ENCODE data around the gene XRCC3. TPM values are rescaled to one million over a fixed set of nuclear protein-coding genes. Genes with fewer than 3 reads are reported as not detected.

XRCC3 gene
- total and polyA plus RNA-seq, 2 of the 8 experiments (the other 6 are each of a cell fraction or from before 2014, with no cell fraction given): 36.9 to 41.8 TPM

DNA sequence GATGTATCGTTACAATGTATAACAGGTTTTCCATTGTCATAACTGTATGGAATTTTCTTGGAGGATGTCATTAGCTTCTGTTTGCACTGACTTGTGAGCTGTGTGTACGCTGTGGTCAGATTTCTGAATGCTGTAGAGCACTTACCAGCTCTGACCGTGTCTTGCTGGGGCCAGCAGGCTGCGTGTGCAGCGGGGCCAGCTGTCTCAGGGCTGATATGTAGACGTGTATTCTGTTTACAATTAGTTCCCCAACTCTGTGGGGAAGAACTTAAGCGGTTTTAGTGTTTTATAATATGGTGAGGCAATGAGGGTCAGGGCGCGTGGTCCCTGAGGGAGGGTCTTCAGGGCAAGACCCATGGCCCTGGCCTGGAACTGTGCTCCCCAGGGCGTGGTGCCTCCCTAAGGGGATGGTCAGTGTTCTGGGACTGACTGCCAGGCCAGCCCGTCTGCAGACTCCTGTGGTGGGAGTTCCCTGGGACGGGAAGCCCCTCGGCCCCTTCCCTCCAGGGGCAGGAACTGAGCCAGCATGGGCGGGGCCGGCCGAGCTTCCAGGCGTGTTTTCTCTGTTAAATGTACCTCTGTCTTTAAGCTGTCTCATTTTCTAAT is 18.7 kb downstream of the XRCC3 start:
- ChIA-PET CTCF (ENCODE audit: partially characterized antibody) (interaction anchor here (1.1 to 2.1 kb wide), 2 partner anchors 10 to 15 kb away, joined by 4 to 9 read pairs; no protein-coding TSS in a partner anchor), POLR2A (ENCODE audit: partially characterized antibody) (interaction anchor here (1.2 to 8.8 kb wide), 3 partner anchors 8 to 19 kb away, joined by 3 to 74 read pairs (median 5); partner anchors contain the start of gene ZFYVE21)
- no peak overlapping the region for H2AFZ ChIP-seq (ENCODE audit: low read length)
- H4K5ac ChIP-seq (ENCODE audit: insufficient read length, low read depth, low read length): no peak overlapping the region
- no peak for FAIRE-seq
- H3K14ac ChIP-seq (ENCODE audit: insufficient read length): no peak overlapping the region
- no peak for DNase-seq (ENCODE audit: low read depth in 1 of 2, low spot score in 2 of 2)
- H2BK15ac ChIP-seq (ENCODE audit: low read length): no peak overlapping the region
- no peak overlapping the region for H2BK5ac ChIP-seq (ENCODE audit: low read depth, low read length)
- H3K4ac ChIP-seq (replicated peaks; ENCODE audit: insufficient read length, low read depth, low read length): no peak overlapping the region
- no peak overlapping the region for H3K23ac ChIP-seq (ENCODE audit: insufficient read length)
- H2BK12ac ChIP-seq (ENCODE audit: low read depth, low read length): no peak overlapping the region
- H4K91ac ChIP-seq (replicated peaks; ENCODE audit: insufficient read length, low read length): no peak overlapping the region
- H3K4me2 ChIP-seq (ENCODE audit: insufficient read depth in 1 of 2, low read depth in 2 of 2, low read length in 2 of 2): no peak overlapping the region
- H2BK20ac ChIP-seq (ENCODE audit: low read length): no peak overlapping the region
- no peaks in the 10 kb centered on the region for H3K27me3 ChIP-seq (replicated peaks in 1 of 4; ENCODE audit: control insufficient read depth in 3 of 4, extremely low read depth in 1 of 4, insufficient read depth in 3 of 4, low read length in 3 of 4)
- WGBS, 2 experiments (ENCODE audit: extremely low coverage in 1 of 2, insufficient coverage in 1 of 2, insufficient read length in 1 of 2, insufficient replicate concordance in 2 of 2, low coverage in 1 of 2, low lambda C conversion rate in 2 of 2, missing lambda C conversion rate in 1 of 2): 72% methylated on average over 17 of the region's 17 CpGs; no CpG with 5 or more reads in 1 of the 2 experiments
- H3K4me3 ChIP-seq (ENCODE audit: extremely low read depth in 1 of 4, insufficient read depth in 2 of 4, low read depth in 3 of 4, low read length in 4 of 4): no peak overlapping the region
- H2AK5ac ChIP-seq (ENCODE audit: low read depth, low read length): no peak overlapping the region
- peaks cover 10 to 27% of the 10 kb centered on the region in 2 experiments for H4K20me1 ChIP-seq (replicated peaks in 1 of 2; ENCODE audit: control insufficient read depth in 1 of 2, insufficient read depth in 2 of 2, low read length in 2 of 2)
- peaks cover 0 to 2% (median 0%) of the 10 kb centered on the region in 4 experiments; a peak in 2 of 7 replicates for H3K4me1 ChIP-seq (replicated peaks in 1 of 4; ENCODE audit: control insufficient read depth in 3 of 4, insufficient read depth in 4 of 4, low read length in 3 of 4)
- peaks cover 7 to 37% (median 17%) of the 10 kb centered on the region in 4 experiments; a peak in 6 of 8 replicates for H3K36me3 ChIP-seq (ENCODE audit: control insufficient read depth in 2 of 4, insufficient read depth in 4 of 4, low read length in 3 of 4)
- H3K9ac ChIP-seq (replicated peaks in 1 of 4; ENCODE audit: extremely low read depth in 1 of 4, low read depth in 3 of 4, low read length in 3 of 4): no peak overlapping the region
- no peak overlapping the region for H3K27ac ChIP-seq (ENCODE audit: low read depth, low read length)
- no peaks in the 10 kb centered on the region; a peak in 1 of 4 replicates for H3K79me2 ChIP-seq (ENCODE audit: control insufficient read depth in 1 of 2, insufficient read depth in 2 of 2, low read length in 2 of 2)
- H4K8ac ChIP-seq (ENCODE audit: extremely low read depth, insufficient read depth, low read length): peak overlapping the region; percentile 53; the same call in 1 of the 2 replicates
- H3K56ac ChIP-seq (replicated peaks; ENCODE audit: insufficient read length, low read depth, low read length): no peak overlapping the region
- no peak overlapping the region for H2BK120ac ChIP-seq (replicated peaks; ENCODE audit: low read depth, low read length)
- no peak overlapping the region for H3K18ac ChIP-seq (ENCODE audit: extremely low read depth, low read length)
- no peaks in the 10 kb centered on the region for H3K23me2 ChIP-seq (ENCODE audit: low read depth, low read length)
- no peaks in the 10 kb centered on the region for H3K9me3 ChIP-seq (ENCODE audit: insufficient read depth in 2 of 2, low read depth in 1 of 2, low read length in 1 of 2)
- H3K79me1 ChIP-seq (ENCODE audit: low read depth, low read length): peaks cover 8% of the 10 kb centered on the region; the same call in 1 of the 2 replicates
- TF ChIP-seq CEBPB (IDR thresholded peaks at IDR 0.05; ENCODE audit: low read depth, low read length): no peak
- no peak for TF ChIP-seq NRF1 (IDR thresholded peaks at IDR 0.05; ENCODE audit: low read depth, low read length)
- no peak for TF ChIP-seq JUN (IDR thresholded peaks at IDR 0.05; ENCODE audit: low read depth, low read length)
- TF ChIP-seq SP4 (IDR thresholded peaks at IDR 0.05; ENCODE audit: low read length): no peak
- TF ChIP-seq ZNF274 (IDR thresholded peaks at IDR 0.05; ENCODE audit: borderline replicate concordance, extremely low read depth, low read length): no peak
- no peak for TF ChIP-seq PHF8 (conservative IDR thresholded peaks at IDR 0.05; ENCODE audit: low read depth, low read length)
- TF ChIP-seq, protein P1, sequence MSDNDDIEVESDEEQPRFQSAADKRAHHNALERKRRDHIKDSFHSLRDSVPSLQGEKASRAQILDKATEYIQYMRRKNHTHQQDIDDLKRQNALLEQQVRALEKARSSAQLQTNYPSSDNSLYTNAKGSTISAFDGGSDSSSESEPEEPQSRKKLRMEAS (IDR thresholded peaks at IDR 0.05): no peak
- no peak for TF ChIP-seq EGR1 (IDR thresholded peaks at IDR 0.05; ENCODE audit: borderline replicate concordance, low read depth, low read length)
- no peak for TF ChIP-seq SIN3A (conservative IDR thresholded peaks at IDR 0.05 in 1 of 2, IDR thresholded peaks at IDR 0.05 in 1 of 2; ENCODE audit: low read depth in 1 of 2, low read length in 2 of 2)
- TF ChIP-seq, protein P2, sequence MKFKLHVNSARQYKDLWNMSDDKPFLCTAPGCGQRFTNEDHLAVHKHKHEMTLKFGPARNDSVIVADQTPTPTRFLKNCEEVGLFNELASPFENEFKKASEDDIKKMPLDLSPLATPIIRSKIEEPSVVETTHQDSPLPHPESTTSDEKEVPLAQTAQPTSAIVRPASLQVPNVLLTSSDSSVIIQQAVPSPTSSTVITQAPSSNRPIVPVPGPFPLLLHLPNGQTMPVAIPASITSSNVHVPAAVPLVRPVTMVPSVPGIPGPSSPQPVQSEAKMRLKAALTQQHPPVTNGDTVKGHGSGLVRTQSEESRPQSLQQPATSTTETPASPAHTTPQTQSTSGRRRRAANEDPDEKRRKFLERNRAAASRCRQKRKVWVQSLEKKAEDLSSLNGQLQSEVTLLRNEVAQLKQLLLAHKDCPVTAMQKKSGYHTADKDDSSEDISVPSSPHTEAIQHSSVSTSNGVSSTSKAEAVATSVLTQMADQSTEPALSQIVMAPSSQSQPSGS (IDR thresholded peaks at IDR 0.05; ENCODE audit: low read length): no peak
- no peak for TF ChIP-seq CHD2 (IDR thresholded peaks at IDR 0.05; ENCODE audit: low read length)

Measured in H1 (cell line).